ENCODE measurements around the gene FHIT. TPM values are rescaled to one million over a fixed set of nuclear protein-coding genes. Genes with fewer than 3 reads are reported as not detected.

Gene FHIT
- total RNA-seq, 1 experiment from 2014 or later = 9.8 TPM

- intact Hi-C loops (cut with micrococcal nuclease; ENCODE audit: unreplicated experiment) = no loop called here
- no peaks in the 10 kb centered on the region for H3K36me3 ChIP-seq (ENCODE audit: low read depth)
- H2AFZ ChIP-seq = no peak overlapping the region
These were observed 677.0 kb downstream of the FHIT start for GRCh38 chr3:60574046-60574769.

GRCh38 chr3:60573494-60573893 lies 677.8 kb downstream of the FHIT start:
- DNase-seq = no peak
- H3K9me2 ChIP-seq (ENCODE audit: insufficient read depth) = no peaks in the 10 kb centered on the region
- no peaks in the 10 kb centered on the region for H3K4me1 ChIP-seq (replicated peaks; ENCODE audit: insufficient read depth)
- no peaks in the 10 kb centered on the region for H3K9me3 ChIP-seq (ENCODE audit: insufficient read depth, low read depth)
- H3K4me2 ChIP-seq = no peak overlapping the region
- no peaks in the 10 kb centered on the region for H3K79me2 ChIP-seq (ENCODE audit: low read depth)
- TF ChIP-seq EZH2 (IDR thresholded peaks at IDR 0.05; ENCODE audit: low read depth) = no peak
- no peak for TF ChIP-seq CTCF (conservative IDR thresholded peaks at IDR 0.05)
- no peaks in the 10 kb centered on the region for H3K36me3 ChIP-seq (ENCODE audit: low read depth)
- intact Hi-C loops (cut with micrococcal nuclease; ENCODE audit: unreplicated experiment) = no loop called here
- H4K20me1 ChIP-seq (ENCODE audit: insufficient read depth) = no peaks in the 10 kb centered on the region
- BruUV-seq (replicated peaks) = no TSS peak
- ChIA-PET POLR2A (ENCODE audit: unreplicated experiment) (no interaction called here), CTCF (interaction anchor here (0.6 kb wide), 2 partner anchors 390 to 1337 kb away, joined by 3 to 17 read pairs; no protein-coding TSS in a partner anchor)
- no peak overlapping the region for H2AFZ ChIP-seq
- H3K27ac ChIP-seq = no peak overlapping the region
- H3K4me3 ChIP-seq = no peak overlapping the region
- H3K27me3 ChIP-seq (ENCODE audit: insufficient read depth, low read depth) = no peaks in the 10 kb centered on the region
- H3F3A ChIP-seq (ENCODE audit: insufficient read depth, low read depth) = no peaks in the 10 kb centered on the region

More at GRCh38 chr3:60574046-60574769, 677.0 kb downstream of the FHIT start:
- H3K4me3 ChIP-seq = no peak overlapping the region
- H4K20me1 ChIP-seq (ENCODE audit: insufficient read depth) = no peaks in the 10 kb centered on the region
- H3K27me3 ChIP-seq (ENCODE audit: insufficient read depth, low read depth) = no peaks in the 10 kb centered on the region
- H3F3A ChIP-seq (ENCODE audit: insufficient read depth, low read depth) = no peaks in the 10 kb centered on the region
- BruUV-seq (replicated peaks) = no TSS peak
- DNase-seq = no peak
- CTCF ChIA-PET = interaction anchor here (0.6 kb wide), 2 partner anchors 391 to 1338 kb away, joined by 3 to 17 read pairs; no protein-coding TSS in a partner anchor
- no peaks in the 10 kb centered on the region for H3K9me2 ChIP-seq (ENCODE audit: insufficient read depth)
- TF ChIP-seq EZH2 (IDR thresholded peaks at IDR 0.05; ENCODE audit: low read depth) (no peak), CTCF (conservative IDR thresholded peaks at IDR 0.05) (no peak)
- H3K9me3 ChIP-seq (ENCODE audit: insufficient read depth, low read depth) = no peaks in the 10 kb centered on the region
- POLR2A ChIA-PET (ENCODE audit: unreplicated experiment) = no interaction called here
- H3K4me2 ChIP-seq = no peak overlapping the region
- no peaks in the 10 kb centered on the region for H3K4me1 ChIP-seq (replicated peaks; ENCODE audit: insufficient read depth)
- no peaks in the 10 kb centered on the region for H3K79me2 ChIP-seq (ENCODE audit: low read depth)
- no peak overlapping the region for H3K27ac ChIP-seq

GRCh38 chr3:60571511-60571910 lies 679.7 kb downstream of the FHIT start:
- Histone ChIP-seq H3K27me3 (ENCODE audit: insufficient read depth, low read depth) (no peaks in the 10 kb centered on the region), H3K27ac (no peak overlapping the region), H3K4me3 (no peak overlapping the region), H3K4me1 (replicated peaks; ENCODE audit: insufficient read depth) (no peaks in the 10 kb centered on the region), H3K4me2 (no peak overlapping the region), H2AFZ (no peak overlapping the region), H4K20me1 (ENCODE audit: insufficient read depth) (no peaks in the 10 kb centered on the region), H3K9me2 (ENCODE audit: insufficient read depth) (no peaks in the 10 kb centered on the region), H3K9me3 (ENCODE audit: insufficient read depth, low read depth) (no peaks in the 10 kb centered on the region), H3F3A (ENCODE audit: insufficient read depth, low read depth) (no peaks in the 10 kb centered on the region), H3K36me3 (ENCODE audit: low read depth) (no peaks in the 10 kb centered on the region), H3K79me2 (ENCODE audit: low read depth) (no peaks in the 10 kb centered on the region)
- POLR2A ChIA-PET (ENCODE audit: unreplicated experiment) = no interaction called here
- no TSS peak for BruUV-seq (replicated peaks)
- no peak for DNase-seq
- TF ChIP-seq EZH2 (IDR thresholded peaks at IDR 0.05; ENCODE audit: low read depth) = no peak
- TF ChIP-seq CTCF (conservative IDR thresholded peaks at IDR 0.05) = no peak
- intact Hi-C loops (cut with micrococcal nuclease; ENCODE audit: unreplicated experiment) = no loop called here
- CTCF ChIA-PET = no interaction called here

All from PC-9 (cell line).